ENCODE measurements around the gene G0S2. TPM values are rescaled to one million over a fixed set of nuclear protein-coding genes. Genes with fewer than 3 reads are reported as not detected.

The G0S2 gene
- total and polyA plus RNA-seq, 2 of the 4 experiments (the other 2 are of a cell fraction), result 0.36 to 0.53 TPM

DNA sequence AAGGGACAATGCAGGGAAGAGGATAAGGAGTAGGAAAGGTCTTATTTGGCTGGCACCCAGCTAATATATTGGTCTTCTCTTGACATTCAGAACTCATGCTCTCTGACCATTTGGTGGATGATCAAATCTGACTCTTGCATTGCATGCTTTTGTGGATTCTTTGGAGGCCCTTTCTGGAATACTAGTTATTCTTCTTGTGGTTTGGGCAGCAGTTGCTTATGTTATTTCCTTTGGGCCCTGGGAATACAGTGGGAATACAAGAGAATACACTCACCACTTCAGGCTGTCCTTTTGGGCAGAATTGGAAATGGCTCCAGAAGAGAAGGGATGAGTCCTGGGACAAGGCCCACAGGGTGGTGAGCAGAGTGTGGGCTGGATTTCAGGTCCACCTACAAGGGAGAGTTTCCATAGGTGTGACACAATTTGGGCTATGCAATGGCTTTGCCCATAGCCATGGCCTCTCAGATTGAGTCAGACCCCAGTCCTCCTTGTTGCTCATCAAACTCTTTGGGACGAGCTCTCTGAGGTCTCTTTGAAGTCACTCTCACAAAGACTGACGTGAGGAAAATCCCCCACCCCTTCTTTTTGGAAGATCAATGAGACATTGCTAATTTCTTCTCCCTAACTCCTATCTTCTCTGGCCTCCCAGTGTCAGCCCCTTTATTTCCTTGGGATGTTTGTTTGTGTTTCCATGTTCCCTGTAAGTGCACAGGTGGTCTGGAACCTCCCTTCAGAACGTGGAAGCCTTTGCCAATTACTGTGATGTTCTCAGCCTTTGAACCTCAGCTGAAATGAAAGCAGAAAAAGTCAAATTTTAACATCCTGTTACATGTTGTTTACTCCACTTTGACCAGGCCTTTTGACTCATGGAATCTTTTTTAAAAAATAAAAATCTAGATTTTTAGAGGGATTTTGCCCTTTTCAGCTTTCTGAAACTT is 48.8 kb downstream of the G0S2 start:
- no TSS peak for BruUV-seq (replicated peaks)
- Histone ChIP-seq H3K36me3 (ENCODE audit: control insufficient read depth, insufficient read depth, low read length) (no peaks in the 10 kb centered on the region), H4K91ac (ENCODE audit: insufficient read depth, low read depth, low read length) (no peak overlapping the region), H3K27me3 (ENCODE audit: control insufficient read depth, insufficient read depth, low read length) (no peaks in the 10 kb centered on the region), H2BK5ac (ENCODE audit: low read depth, low read length, poor library complexity, severe bottlenecking) (no peak overlapping the region), H3K4ac (ENCODE audit: low read depth, low read length) (no peak overlapping the region), H2AK5ac (ENCODE audit: low read depth, low read length) (no peak overlapping the region), H3K4me2 (ENCODE audit: low read depth, low read length) (no peak overlapping the region), H3K9ac (ENCODE audit: low read depth, low read length) (no peak overlapping the region), H4K8ac (ENCODE audit: low read depth in 2 of 2, low read length in 2 of 2) (no peak overlapping the region), H3K18ac (ENCODE audit: low read depth, low read length) (no peak overlapping the region), H4K20me1 (ENCODE audit: insufficient read depth, low read length) (no peaks in the 10 kb centered on the region), H2BK120ac (ENCODE audit: low read depth, low read length) (no peak overlapping the region), H3K56ac (ENCODE audit: extremely low read depth, insufficient read depth, low read length) (no peak overlapping the region), H3K4me3 (ENCODE audit: insufficient read depth, low read depth, low read length) (no peak overlapping the region), H3K9me1 (ENCODE audit: insufficient read depth, low read length) (no peaks in the 10 kb centered on the region), H2AFZ (replicated peaks; ENCODE audit: low read length, poor library complexity) (no peak overlapping the region), H2BK20ac (ENCODE audit: low read depth, low read length) (no peak overlapping the region), H3K27ac (ENCODE audit: insufficient read depth, low read length) (no peak overlapping the region), H3K14ac (replicated peaks; ENCODE audit: low read depth, low read length) (no peak overlapping the region), H3K23ac (ENCODE audit: low read depth, low read length) (no peak overlapping the region), H3K4me1 (ENCODE audit: control insufficient read depth, insufficient read depth, low read length) (peaks cover 1% of the 10 kb centered on the region; the same call in 1 of the 2 replicates), H4K5ac (ENCODE audit: low read depth, low read length) (no peak overlapping the region), H3K9me3 (ENCODE audit: control insufficient read depth, insufficient read depth, low read length) (no peaks in the 10 kb centered on the region), H2BK15ac (ENCODE audit: low read depth, low read length) (no peak overlapping the region), H3K79me1 (ENCODE audit: low read depth in 1 of 2, low read length in 2 of 2) (no peaks in the 10 kb centered on the region), H2AK9ac (replicated peaks; ENCODE audit: low read depth, low read length, poor library complexity) (no peak overlapping the region)
- ChIA-PET POLR2A (ENCODE audit: unreplicated experiment) (no interaction called here), CTCF (interaction anchor here (0.8 kb wide), 1 partner anchor 24 kb away, joined by 4 read pairs; no protein-coding TSS in a partner anchor)
- TF ChIP-seq, protein P1, sequence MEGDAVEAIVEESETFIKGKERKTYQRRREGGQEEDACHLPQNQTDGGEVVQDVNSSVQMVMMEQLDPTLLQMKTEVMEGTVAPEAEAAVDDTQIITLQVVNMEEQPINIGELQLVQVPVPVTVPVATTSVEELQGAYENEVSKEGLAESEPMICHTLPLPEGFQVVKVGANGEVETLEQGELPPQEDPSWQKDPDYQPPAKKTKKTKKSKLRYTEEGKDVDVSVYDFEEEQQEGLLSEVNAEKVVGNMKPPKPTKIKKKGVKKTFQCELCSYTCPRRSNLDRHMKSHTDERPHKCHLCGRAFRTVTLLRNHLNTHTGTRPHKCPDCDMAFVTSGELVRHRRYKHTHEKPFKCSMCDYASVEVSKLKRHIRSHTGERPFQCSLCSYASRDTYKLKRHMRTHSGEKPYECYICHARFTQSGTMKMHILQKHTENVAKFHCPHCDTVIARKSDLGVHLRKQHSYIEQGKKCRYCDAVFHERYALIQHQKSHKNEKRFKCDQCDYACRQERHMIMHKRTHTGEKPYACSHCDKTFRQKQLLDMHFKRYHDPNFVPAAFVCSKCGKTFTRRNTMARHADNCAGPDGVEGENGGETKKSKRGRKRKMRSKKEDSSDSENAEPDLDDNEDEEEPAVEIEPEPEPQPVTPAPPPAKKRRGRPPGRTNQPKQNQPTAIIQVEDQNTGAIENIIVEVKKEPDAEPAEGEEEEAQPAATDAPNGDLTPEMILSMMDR (conservative IDR thresholded peaks at IDR 0.05; ENCODE audit: low read depth, low read length), result no peak
- no peak for TF ChIP-seq ELK1 (IDR thresholded peaks at IDR 0.05; ENCODE audit: borderline replicate concordance, low read depth, low read length)
- TF ChIP-seq NFE2L2 (IDR thresholded peaks at IDR 0.05; ENCODE audit: low read depth, low read length), result no peak
- TF ChIP-seq RFX5 (IDR thresholded peaks at IDR 0.05; ENCODE audit: low read depth, low read length), result no peak
- no peak for TF ChIP-seq FOS (IDR thresholded peaks at IDR 0.05; ENCODE audit: low read depth, low read length)
- no peak for TF ChIP-seq BHLHE40 (IDR thresholded peaks at IDR 0.05; ENCODE audit: low read depth, low read length)
- no peak for TF ChIP-seq CEBPB (IDR thresholded peaks at IDR 0.05; ENCODE audit: low read depth, low read length)
- TF ChIP-seq RCOR1 (IDR thresholded peaks at IDR 0.05; ENCODE audit: insufficient replicate concordance, low read length), result no peak
- TF ChIP-seq MXI1 (IDR thresholded peaks at IDR 0.05; ENCODE audit: borderline replicate concordance, low read depth, low read length), result no peak
- TF ChIP-seq RAD21 (IDR thresholded peaks at IDR 0.05; ENCODE audit: low read length), result no peak
- ATAC-seq (ENCODE audit: low read depth) (no peak), DNase-seq (no peak)
- intact Hi-C loops (cut with micrococcal nuclease) (no loop called here), in situ Hi-C loops (cut with MboI; ENCODE audit: low sequenced_read_pairs) (no loop called here), dilution Hi-C loops (cut with HindIII; ENCODE audit: low sequenced_read_pairs, unreplicated experiment) (no loop called here)
- 18% methylated on average over 2 of the region's 3 CpGs; no CpG with 5 or more reads in 1 of the 2 experiments for WGBS, 2 experiments (ENCODE audit: extremely low coverage in 2 of 2, insufficient read length in 1 of 2)
